Cortex of kidney (tissue), 1 donor: ENCODE measurements around the gene TRIM66.

Experiments used
- DNase-seq: peaks from one replicate; lab custom pipeline; 2025; lab: John Stamatoyannopoulos, UW

TRIM66 gene

DNA sequence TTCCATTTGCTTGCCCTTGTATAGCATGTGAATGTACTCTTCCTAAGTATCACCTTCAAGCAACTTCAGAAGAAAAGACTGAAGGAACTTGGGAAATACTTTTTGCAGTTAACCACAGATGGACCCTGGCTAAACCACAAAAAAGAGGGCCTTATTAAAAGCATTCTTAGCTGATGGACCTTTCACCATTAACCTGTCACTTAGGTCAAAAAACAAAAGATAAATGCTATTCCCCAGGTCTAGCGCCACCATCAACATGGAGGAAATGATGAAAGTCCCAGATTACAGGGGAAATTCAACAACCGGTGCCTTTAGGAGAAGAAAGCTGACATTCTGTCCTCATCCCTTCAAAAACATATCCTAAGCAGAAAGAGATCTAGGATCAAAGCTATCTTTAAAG, 117.9 kb downstream of the TRIM66 start:
- no peak for DNase-seq
